GM21723 (cell line): ENCODE measurements around the gene CDK5R1.

Experiments
- ATAC-seq: cut with Tn5 transposase; IDR thresholded peaks from one replicate; pipeline ENCODE4 v1.9.1; 2021; ENCODE audit warnings: mild to moderate bottlenecking, moderate library complexity; ENCODE audit not compliant: unreplicated experiment

Gene CDK5R1

DNA sequence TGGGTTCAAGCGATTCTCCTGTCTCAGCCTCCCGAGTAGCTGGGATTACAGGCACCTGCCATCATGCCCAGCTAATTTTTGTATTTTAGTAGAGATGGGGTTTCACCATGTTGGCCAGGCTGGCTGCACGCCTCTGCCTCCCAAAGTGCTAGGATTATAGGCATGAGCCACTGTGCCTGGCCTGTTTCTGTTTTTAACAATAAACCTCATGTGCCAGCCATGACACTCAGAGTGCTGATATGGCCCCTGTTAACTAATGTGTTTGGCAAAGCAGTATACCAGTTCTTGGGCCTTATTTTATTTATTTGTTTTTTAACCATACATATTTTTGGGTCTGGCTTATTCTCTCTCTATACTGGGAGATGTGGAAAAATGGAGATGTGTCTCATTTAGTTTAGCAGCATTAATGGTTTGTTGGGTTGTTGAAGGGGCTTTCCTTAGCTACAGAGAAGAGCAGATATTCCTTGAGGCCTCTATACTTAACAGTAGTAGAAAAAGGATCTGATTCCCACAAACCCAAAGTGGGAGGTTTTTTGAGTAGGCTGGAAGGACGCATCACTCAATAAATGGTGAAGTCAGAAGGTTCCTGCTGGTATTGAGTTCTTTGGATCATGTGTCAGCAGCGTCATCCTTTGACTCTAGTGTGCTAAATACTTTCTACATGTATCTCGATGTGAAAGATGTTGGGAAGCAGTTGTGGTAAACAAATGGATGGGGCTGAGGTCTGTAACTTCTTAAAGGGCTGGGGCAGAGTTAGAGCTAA, 16.2 kb upstream of the CDK5R1 start:
- no peak for ATAC-seq

DNA sequence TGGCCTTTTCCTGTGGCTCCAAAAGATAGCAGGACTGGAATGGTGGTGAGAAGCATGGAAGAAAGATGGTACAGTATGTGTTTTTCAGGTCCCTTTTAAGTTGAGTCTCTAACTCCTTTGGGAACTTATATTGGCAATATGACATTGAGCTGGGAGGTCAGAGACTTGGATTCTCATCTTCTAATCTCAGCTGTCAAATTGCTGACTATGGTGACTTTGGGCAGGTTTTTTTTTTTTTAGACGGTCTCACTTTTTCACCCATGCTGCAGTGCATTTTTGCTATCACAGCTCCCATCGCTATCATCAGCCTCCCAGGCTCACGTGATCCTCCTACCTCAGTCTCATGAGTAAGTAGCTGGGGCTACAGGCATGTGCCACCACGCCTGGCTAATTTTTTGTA, 15.1 kb upstream of the CDK5R1 start:
- ATAC-seq: no peak

DNA sequence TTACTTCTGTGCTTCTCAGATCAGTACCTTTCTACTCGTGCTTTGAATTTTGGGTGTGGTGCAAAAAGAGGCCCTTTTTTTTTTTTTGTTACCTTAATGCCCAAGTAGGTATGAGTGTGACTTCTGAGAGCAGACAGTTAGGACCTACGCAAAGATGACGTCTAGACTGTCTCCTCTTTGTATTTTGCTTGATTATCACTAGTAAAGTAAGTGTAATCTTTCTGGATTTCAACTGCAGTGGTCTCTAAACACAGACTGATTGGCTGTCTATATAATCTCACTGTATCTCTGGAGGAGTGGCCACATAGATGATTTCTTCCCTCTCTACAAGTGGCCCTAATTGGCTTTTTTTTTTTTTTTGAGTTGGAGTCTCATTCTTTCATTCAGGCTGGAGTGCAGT, 11.5 kb upstream of the CDK5R1 start:
- no peak for ATAC-seq

DNA sequence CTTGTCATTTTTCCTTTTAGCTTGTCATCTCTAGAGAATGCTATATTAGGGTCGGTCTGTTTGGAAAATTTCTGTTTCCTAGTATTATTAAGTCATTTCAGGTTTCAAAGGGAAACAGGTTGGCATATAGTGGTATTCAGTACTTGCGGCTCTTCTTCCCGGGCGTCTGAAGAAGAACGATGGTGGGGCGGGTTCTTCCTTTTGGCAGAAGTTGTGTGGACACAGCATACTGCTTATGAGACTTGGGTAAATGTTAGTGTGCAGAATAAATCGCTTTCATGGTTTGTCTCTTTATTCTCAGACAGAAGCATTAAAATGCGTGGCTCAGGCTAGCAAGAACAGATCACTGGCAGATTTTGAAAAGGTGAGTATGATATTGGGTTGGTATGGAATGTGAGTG, 9.6 kb upstream of the CDK5R1 start:
- no peak for ATAC-seq

DNA sequence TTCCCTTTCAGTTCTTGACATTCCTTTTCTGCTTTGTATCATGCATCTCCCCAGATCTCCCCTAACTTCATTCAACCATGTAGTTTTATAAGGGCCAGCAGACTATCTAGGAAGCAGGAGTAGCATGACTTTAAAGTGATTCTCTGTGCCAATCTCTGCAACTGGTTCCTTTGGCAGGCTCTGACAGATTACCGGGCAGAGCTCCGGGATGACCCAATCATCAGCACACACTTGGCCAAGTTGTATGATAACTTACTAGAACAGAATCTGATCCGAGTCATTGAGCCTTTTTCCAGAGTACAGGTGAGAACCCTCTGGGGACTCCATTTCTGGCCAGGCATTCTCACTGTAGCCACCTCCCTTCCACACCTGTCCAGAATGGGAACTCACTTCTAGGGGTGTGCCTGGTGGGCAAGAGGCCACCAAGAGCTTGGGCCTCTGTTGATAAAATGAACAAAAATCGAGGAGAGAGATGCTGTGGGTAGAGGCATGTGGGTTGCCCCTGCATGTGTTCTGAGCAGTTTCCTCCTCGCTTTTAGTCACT, 7.6 kb upstream of the CDK5R1 start:
- ATAC-seq: no peak

DNA sequence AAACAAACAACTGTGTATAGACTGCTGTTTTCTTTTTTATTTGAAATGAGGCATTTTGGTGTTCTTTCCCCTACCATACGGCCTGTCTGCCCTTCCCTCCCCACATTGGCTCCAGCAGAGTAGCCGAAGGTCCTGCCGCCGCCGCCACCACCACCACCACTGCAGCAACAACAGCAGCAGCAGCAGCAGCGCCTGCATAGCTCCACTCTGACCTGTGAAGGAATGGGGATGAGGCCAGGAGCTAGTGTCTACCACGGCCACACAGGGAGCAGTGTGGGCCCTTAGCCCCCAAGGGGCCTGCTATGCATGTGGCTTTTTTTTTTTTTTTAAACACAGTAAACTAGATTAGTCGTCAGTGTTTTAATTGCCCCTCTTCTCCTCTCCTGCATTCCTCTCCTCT, 5.6 kb upstream of the CDK5R1 start:
- ATAC-seq: no peak

DNA sequence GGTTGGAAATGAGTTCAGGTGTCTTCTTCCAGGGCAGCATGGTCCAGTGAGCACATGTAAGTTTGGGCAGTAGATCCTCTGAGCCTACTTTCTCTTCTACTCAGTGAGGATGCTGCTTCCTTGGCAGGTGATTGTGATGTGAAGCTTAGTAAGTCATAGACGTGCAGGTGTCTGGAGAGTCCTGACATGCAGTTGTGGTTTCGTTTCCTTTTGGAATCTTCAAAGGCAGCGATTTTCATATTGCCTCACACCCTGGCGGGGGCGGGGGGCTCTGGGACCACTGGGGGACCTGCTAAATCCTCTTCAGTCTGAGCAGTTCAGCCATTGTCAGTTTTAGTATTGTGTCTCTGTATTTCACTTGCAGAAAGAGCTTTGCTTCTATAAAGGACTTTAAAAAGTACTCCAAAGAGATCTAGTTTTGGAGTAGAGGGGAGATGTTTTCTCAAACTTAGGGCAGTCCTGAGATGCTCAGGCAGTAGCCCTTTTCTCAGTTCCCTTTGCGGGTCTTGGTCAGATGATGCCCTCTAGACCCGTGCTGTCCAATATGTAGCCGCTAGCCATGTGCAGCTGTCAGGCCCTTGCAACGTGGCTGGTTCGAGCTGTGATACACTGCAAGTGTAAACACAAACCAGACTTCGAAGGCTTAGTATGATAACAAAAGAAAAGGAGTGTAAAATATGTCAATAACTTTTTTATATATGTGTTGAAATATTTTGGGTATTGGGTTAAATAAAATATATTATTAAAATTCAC, 4.0 kb upstream of the CDK5R1 start:
- ATAC-seq: no peak

DNA sequence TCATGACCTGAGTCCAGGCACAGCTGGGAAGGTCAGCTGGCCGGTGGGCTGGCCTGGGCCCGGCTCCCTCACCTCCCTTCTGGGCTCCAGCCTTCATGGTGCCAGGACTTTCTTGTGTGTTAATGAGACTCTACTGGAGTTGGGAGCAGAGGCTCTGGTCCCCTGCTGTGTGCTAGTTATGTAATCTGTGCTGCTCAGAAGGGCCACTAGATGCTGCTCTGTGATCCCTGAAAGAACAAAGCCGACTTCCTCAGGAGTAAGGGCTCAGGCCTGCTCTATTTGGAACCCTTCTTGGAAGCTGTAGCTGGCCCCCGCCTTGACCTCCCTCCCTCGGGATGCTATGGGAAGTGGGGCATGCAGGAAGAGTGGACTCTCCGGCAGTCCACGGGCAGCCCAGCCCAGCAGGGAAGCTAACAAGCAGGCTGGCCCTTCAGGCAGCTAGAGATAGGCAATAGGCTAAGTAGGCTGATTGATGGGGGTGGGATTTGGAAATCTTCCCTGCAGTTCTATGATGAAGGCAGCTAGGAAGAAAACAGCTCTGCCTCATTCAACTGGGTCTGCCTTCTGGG, 3.3 kb upstream of the CDK5R1 start:
- peak; percentile 40 for ATAC-seq

DNA sequence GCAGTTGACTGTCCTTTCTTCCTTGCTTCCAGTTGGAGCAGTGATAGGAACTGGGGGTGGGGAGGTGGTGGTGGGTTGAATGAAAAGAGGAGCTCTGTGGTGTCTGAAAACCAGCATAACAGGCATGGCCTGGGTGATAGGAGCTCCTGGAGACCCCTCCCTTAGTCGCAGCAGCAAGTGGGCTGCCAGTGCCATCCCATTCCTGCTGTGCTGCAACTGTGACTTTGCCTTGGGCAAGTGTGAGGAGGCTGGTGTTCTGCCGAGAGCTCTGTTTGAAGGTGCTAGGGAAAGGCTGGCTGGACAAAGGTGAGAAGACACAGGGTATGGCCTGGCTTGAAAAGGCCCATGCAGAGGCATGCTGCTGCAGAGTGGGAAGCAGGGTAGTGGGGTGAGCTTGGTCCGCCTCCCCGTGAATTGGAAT, 2.7 kb upstream of the CDK5R1 start:
- no peak for ATAC-seq

DNA sequence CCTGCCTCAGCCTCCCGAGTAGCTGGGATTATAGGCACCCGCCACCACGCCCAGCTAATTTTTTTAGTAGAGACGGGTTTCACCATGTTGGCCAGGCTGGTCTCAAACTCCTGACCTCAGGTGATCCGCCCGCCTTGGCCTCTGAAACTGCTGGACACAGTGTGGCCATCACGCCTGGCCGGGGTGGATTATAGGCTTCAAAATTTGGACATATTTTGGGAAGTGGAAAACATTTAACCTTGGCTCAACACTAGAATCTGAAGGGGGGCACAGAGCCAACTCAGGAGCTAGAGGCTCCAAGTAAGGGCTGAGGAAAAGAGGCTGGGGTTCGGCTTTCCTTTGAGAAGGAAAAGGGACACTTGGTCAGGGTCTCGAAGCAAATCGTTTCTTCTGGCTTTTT, 2.2 kb upstream of the CDK5R1 start:
- ATAC-seq: no peak

DNA sequence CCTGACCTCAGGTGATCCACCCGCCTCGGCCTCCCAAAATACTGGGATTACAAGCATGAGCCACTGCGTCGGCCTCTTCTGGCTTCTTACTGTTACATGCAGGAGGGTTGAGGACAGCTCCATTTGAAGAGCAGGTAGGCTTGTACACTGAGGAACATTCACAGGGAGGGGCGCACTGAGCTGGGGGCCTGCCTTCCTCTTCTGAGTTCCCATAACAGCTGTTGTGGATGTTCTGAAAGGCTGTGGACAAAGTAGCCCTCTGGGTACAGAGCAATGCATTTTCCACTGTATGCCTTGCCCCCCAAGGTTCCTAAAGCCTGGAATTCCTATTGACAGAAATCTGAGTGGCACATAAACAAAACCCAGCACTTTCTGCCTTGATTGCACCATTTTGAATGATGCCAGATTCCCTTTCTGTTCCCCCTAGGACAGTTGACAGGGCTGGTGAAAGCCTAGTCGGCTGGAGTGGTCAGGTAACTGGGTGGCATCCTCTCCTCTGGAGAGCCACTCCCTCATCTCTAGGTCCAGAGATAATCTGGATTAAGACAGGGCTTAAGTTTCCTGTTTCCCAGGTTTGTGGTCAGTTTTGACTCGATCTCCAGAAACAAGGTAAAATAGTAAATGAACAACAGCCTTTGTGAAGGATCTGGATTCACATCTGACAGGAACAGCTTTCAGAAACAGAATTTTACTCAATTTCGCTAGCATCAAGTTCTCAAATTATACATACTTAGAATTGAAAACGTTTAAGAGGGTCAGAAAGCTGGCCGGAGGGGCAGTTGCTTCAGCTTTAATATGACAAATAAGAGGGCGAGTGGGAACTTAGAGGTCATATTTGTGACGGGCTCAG, 1.3 kb upstream of the CDK5R1 start:
- no peak for ATAC-seq

DNA sequence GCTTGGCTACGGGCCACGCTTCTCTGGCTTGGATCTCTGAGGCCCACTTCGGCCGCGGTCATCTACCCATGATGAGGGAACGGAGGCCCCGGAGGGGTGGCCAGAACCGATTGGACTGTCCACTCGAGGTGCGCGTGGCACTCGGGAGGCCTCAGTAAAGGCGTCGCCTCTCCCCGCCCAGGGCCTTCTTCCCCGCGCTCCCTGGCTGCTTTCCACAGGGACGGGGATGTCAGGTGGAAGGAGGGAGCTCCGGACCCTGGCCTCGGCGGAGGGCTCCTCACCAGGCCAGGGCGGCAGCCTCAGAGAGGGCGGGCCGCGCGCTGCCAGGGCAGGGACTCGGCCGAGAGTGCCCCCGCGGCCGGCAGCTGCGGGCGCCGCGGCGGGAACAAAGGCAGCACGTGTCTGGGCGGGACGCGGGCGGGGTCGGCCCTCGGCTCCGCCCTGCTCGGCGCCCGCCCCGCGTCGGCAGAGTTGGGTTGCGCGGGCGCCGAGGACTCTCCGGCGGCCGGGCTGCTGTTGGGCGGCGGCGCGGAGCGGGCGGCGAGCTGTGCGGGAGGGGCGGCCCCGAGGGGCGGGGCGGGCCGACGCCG, 587 bp upstream of the CDK5R1 start:
- ATAC-seq: peak; percentile 48

DNA sequence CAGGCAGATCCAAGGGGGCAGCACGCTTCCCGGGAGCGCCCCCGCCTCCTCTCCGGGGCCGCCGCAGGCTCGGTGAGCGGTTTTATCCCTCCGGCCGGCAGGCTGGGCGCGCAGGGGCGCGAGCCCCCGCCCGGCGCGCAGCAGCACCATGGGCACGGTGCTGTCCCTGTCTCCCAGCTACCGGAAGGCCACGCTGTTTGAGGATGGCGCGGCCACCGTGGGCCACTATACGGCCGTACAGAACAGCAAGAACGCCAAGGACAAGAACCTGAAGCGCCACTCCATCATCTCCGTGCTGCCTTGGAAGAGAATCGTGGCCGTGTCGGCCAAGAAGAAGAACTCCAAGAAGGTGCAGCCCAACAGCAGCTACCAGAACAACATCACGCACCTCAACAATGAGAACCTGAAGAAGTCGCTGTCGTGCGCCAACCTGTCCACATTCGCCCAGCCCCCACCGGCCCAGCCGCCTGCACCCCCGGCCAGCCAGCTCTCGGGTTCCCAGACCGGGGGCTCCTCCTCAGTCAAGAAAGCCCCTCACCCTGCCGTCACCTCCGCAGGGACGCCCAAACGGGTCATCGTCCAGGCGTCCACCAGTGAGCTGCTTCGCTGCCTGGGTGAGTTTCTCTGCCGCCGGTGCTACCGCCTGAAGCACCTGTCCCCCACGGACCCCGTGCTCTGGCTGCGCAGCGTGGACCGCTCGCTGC, 832 bp downstream of the CDK5R1 start:
- ATAC-seq: peak; percentile 33

DNA sequence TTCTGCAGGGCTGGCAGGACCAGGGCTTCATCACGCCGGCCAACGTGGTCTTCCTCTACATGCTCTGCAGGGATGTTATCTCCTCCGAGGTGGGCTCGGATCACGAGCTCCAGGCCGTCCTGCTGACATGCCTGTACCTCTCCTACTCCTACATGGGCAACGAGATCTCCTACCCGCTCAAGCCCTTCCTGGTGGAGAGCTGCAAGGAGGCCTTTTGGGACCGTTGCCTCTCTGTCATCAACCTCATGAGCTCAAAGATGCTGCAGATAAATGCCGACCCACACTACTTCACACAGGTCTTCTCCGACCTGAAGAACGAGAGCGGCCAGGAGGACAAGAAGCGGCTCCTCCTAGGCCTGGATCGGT, 1.4 kb downstream of the CDK5R1 start:
- no peak for ATAC-seq

DNA sequence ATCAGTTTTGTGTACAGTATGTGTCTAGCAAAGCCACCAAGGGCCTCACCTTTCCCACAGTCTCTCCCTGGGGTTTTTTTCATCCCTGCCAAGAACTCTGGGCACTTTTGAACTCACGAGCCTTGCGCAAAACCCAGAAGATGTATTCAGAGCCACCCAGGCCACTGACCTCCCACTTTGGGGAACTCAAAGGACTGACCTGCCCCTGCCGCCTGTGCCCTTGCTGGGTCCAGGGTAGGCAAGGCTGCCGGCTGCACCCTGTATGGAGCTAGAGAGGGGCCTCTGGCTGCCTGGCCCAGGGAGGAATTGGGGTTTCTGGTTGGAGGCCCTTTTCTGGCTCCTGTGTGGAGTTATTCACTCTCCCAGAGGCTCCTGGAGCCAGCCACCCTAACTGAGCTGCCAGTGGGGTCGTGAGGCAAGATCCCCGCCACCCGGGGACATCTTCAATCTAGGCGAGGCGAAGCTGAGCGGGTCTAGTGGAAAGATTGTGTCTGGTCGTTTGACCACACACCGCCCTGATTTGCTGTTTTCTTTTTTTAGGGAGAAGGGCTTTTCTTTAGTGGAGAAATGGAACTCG, 1.9 kb downstream of the CDK5R1 start:
- no peak for ATAC-seq

DNA sequence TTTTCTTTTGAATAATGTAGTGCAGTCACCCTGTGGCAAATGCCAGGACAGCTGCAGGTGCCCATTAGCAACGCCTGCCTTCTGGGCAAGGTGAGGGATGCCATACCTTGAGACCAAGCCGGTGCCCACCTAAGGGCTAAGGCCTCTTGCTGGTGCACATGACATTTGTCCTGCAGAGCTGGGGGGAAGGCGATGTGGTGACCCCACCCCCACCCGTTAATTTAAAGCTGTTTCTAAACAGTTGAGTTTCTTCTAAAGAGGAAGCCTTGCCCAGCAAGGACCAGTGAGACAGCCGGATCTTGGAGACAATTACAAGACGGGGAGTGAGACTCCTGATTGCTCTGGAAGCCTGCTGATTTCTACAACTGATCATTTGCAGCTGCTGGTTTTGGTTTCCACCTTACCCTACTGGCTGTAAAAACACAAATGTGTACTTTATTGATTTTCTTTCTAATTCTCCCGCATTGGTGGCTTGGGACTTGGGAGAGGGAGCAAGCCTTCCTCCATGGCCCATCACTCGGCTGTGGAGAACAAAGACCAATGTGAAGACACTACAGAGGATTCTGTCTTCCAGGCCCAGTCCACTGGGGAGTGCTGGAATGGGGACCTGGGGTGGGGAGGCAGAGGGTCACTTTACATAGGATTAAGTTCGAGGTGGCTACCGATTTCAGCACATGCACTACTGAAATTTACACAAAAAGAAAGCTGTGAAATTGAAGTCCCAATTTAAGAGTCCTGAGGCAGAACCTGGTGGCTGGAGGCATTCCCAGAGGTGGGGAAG, 2.7 kb downstream of the CDK5R1 start:
- ATAC-seq: no peak

DNA sequence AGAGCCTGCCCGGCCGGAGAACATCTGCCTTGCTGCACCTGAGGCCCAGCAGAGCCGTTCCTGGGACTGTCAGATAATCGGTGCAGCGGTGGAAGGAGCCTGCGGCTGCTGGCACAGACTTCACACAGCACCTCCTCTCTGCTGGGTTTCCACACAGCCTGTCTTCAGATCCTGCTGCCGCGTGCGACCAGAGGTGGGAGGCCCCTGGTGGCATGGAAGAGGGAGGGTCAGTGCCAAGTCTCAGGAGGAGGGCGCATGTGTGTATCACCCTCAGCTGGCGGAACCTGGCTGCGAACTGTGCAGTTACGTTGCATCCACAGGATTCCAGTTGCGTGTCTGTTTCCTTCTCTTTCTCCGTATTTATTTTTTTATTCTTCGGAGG, 3.3 kb downstream of the CDK5R1 start:
- ATAC-seq: no peak

DNA sequence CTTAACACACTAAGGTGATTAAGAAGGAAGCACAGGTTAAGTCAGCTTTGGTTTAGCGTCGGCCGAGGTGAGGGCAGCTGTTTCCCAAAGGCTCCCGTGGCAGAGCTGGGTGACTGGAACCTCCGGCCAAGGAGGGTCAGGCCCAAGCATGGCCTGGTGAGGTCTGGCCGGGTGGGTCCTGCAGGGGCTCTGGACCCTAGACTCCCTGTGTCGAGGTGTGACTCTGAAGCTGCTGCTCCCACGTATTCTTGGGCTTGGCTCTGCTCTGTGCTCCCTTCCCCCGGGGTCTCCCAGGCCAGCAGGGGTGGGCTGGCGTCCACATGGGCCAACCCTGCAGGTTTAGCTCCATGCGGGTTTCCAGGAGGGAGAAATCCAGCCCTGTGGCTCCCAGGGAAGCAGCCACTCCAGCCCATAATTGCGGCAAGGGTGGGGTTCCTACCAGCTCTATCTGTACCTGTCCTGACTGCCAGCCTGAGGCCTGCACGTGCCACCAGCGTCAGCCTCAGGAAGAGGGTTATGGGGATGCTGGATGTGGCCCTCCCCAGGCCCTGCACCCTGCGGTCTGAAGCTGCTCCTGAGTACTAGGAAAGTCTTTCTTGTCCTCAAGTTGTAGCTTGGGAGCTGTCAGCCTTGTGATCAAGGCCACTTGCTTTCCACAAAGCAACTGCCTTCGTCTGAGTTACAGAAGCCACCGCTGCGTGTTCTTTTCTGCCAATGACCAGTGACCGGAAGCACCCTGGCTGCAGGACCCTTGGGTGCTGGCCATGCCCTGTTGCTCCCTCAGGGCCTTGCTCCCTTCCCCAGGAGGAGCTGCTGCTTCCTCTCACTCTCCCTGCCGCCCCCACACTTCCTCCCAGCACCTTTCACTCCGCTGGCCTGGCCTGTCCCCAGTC, 4.8 kb downstream of the CDK5R1 start:
- ATAC-seq: no peak
